GM19240 (cell line): ENCODE data around the gene RAPGEF1.
"Not testable (repeated sequence)": the region's sequence is repeated elsewhere in the genome, so short reads cannot be mapped to it uniquely, and the experiment has no call there.

Source experiments
- DNase-seq: peaks from one replicate; pipeline ENCODE4 v3.0.0; 2011; ENCODE audit warnings: low spot score; ENCODE audit not compliant: insufficient read length

Gene RAPGEF1

GRCh38 chr9:131690462-131690861, 49.4 kb downstream of the RAPGEF1 start:
- no peak for DNase-seq

GRCh38 chr9:131688377-131688776, 51.5 kb downstream of the RAPGEF1 start:
- no peak for DNase-seq

- DNase-seq = no peak
Measured at GRCh38 chr9:131685753-131686706, 53.8 kb downstream of the RAPGEF1 start.

GRCh38 chr9:131683094-131683493, 56.8 kb downstream of the RAPGEF1 start:
- DNase-seq = not testable (repeated sequence)

- DNase-seq = no peak
Measured at GRCh38 chr9:131682261-131682660, 57.6 kb downstream of the RAPGEF1 start.

GRCh38 chr9:131681826-131682225, 58.0 kb downstream of the RAPGEF1 start:
- DNase-seq = not testable (repeated sequence)

GRCh38 chr9:131681108-131681507, 58.8 kb downstream of the RAPGEF1 start:
- DNase-seq = not testable (repeated sequence)

GRCh38 chr9:131679261-131680020, 60.4 kb downstream of the RAPGEF1 start:
- DNase-seq = no peak

- DNase-seq = peak; percentile 80
Measured at GRCh38 chr9:131678499-131679111, 61.3 kb downstream of the RAPGEF1 start.

- DNase-seq = no peak
Measured at GRCh38 chr9:131677444-131678180, 62.3 kb downstream of the RAPGEF1 start.

GRCh38 chr9:131677049-131677443, 62.8 kb downstream of the RAPGEF1 start:
- DNase-seq = no peak

- DNase-seq = no peak
Measured at GRCh38 chr9:131676431-131676972, 63.4 kb downstream of the RAPGEF1 start.

GRCh38 chr9:131675437-131676022, 64.3 kb downstream of the RAPGEF1 start:
- DNase-seq = no peak

- DNase-seq = no peak
Measured at GRCh38 chr9:131674425-131675421, 65.2 kb downstream of the RAPGEF1 start.

- DNase-seq = no peak
Measured at GRCh38 chr9:131673531-131673930, 66.3 kb downstream of the RAPGEF1 start.

GRCh38 chr9:131673068-131673467, 66.8 kb downstream of the RAPGEF1 start:
- DNase-seq = no peak

- DNase-seq = no peak
Measured at GRCh38 chr9:131672451-131672850, 67.4 kb downstream of the RAPGEF1 start.

- DNase-seq = no peak
Measured at GRCh38 chr9:131671133-131671520, 68.7 kb downstream of the RAPGEF1 start.
